NCI-H345 treated with DMSO at 0.1 percent for 48 hours (cell line): ENCODE results near the gene IFITM1.
"Not testable (repeated sequence)": the region's sequence is repeated elsewhere in the genome, so short reads cannot be mapped to it uniquely, and the experiment has no call there.

Source experiments
- DNase-seq: peaks from one replicate; lab custom pipeline; 2025; ENCODE audit not compliant: unreplicated experiment; lab: John Stamatoyannopoulos, UW

The IFITM1 gene

GRCh38 chr11:293852-294661 lies 19.8 kb upstream of the IFITM1 start:
- no peak for DNase-seq

- no peak for DNase-seq
Observed at GRCh38 chr11:294780-295179, 19.1 kb upstream of the IFITM1 start.

- no peak for DNase-seq
Observed at GRCh38 chr11:295351-296170, 18.3 kb upstream of the IFITM1 start.

GRCh38 chr11:296171-297050 lies 17.4 kb upstream of the IFITM1 start:
- no peak for DNase-seq

GRCh38 chr11:297051-297585 lies 16.7 kb upstream of the IFITM1 start:
- DNase-seq, result no peak

GRCh38 chr11:297586-298405 lies 16.0 kb upstream of the IFITM1 start:
- DNase-seq, result no peak

GRCh38 chr11:298406-299065 lies 15.3 kb upstream of the IFITM1 start:
- no peak for DNase-seq

- no peak for DNase-seq
Observed at GRCh38 chr11:299081-299891, 14.6 kb upstream of the IFITM1 start, which contains the start of gene IFITM5. Gene IFITM5, minus strand, starts transcription at chr11:299526. Its CDS starts 36 bp downstream, at chr11:299490.

GRCh38 chr11:299951-300735 lies 13.7 kb upstream of the IFITM1 start:
- DNase-seq, result no peak

- no peak for DNase-seq
Observed at GRCh38 chr11:303363-303762, 10.5 kb upstream of the IFITM1 start.

GRCh38 chr11:304061-304506 lies 9.8 kb upstream of the IFITM1 start:
- no peak for DNase-seq

- no peak for DNase-seq
Observed at GRCh38 chr11:304915-305843, 8.7 kb upstream of the IFITM1 start.

GRCh38 chr11:305844-306211 lies 8.0 kb upstream of the IFITM1 start:
- DNase-seq, result no peak

- no peak for DNase-seq
Observed at GRCh38 chr11:306645-307371, 7.0 kb upstream of the IFITM1 start.

GRCh38 chr11:307766-308708 lies 5.8 kb upstream of the IFITM1 start, which contains the start of gene IFITM2:
Gene IFITM2, plus strand, starts transcription at chr11:307816. Its CDS starts 377 bp downstream, at chr11:308193.
- DNase-seq, result not testable (repeated sequence)
